Activated CD4-positive, CD25-positive, alpha-beta regulatory T cell treated with anti-CD3 and anti-CD28 coated beads, Interleukin-2, amount 50 U/mL, for 24 hours (primary cell): ENCODE data around the gene PREPL.
"Not testable (repeated sequence)": the region's sequence is repeated elsewhere in the genome, so short reads cannot be mapped to it uniquely, and the experiment has no call there.

Experiments
- ATAC-seq, 2 donors: fragments of 150-1000 bp; cut with Tn5 transposase; one replicate each; pipeline ENCODE4 v1.10.0; 2021; ENCODE audit warnings: mild to moderate bottlenecking in 1 of 2, moderate library complexity in 1 of 2

PREPL gene

DNA sequence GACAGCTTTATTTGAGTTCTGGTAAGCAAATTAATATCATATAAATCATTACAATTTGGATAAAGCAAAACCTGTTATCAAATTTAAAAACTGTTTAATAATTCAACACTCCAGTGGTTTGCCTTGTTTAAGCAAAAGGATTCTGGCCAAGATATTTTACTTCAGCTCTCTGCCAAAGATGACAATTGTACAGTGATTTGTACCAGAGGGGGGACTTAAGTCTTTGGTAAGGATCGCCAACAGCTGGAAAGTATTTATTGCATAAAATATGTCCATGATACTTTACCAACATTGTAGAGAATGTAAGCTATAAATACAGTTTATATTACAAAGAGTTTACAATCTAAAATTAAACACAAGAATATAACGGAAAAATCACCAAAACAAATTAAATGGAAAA is 13.8 kb downstream of the PREPL start:
- ATAC-seq = no peak

- no peak for ATAC-seq
These were observed 18.4 kb downstream of the PREPL start for GRCh38 chr2:44342854-44343253.

DNA sequence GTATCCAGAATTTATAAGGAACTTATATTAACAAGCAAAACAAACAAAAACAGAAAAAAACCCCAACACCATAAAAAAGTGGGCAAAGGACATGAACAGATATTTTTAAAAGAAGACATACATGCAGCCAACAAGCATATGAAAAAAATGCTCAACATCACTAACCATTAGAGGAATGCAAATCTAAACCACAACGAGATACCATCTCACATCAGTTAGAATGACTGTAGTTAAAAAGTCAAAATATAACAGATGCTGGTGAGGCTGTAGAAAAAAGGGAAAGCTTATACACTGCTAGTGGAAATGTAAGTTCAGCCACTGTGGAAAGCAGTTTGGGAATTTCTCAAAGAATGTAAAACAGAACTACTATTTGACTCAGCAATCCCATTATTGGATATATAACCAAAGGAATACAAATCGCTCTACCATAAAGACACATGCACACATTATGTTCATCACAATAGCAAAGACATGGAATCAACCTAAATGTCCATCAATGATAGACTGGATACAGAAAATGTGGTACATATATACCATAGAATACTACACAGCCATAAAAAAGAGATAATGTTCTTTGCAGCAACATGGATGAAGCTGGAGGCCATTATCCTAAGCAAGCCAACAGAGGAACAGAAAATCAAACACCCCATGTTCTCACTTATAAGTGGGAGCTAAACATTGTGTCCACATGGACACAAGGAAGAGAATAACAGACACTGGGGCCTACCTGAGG is 25.3 kb downstream of the PREPL start:
- ATAC-seq = no peak

DNA sequence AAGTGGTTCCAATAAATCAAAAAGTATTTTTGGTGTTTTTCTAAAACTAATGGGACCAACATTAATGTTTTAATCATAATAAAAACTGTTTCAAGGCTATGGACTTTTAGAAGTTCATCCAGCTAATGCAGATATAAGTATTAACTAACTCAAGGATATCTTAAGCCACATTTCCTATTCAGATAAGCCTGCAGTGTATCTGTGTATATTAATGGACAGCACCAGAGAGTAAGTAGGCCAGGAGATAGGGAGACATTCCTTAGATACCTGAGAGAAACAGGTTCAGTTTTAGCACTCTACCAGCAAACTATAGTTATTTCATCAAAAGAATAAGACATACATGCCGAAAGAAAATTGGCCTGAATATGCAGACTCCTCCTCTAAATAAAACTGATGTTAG is 27.3 kb downstream of the PREPL start:
- ATAC-seq = no peak

DNA sequence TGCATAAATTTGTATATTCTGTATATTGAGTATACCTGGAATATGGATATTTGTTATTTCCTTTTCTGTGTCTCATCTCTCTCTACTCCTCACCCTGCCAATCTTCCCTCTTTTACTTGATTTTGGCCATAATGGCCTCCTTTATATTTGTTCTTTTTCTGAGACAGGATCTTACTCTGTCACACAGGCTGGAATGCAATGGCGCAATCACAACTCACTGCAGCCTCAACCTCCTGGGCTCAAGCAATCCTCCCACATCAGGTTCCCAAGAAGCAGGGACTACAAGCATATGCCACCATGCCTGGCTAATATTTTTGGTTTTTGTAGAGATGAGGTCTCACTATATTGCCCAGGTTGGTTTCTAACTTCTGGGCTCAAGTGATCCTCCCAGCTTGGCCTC is 30.5 kb downstream of the PREPL start:
- no peak for ATAC-seq

DNA sequence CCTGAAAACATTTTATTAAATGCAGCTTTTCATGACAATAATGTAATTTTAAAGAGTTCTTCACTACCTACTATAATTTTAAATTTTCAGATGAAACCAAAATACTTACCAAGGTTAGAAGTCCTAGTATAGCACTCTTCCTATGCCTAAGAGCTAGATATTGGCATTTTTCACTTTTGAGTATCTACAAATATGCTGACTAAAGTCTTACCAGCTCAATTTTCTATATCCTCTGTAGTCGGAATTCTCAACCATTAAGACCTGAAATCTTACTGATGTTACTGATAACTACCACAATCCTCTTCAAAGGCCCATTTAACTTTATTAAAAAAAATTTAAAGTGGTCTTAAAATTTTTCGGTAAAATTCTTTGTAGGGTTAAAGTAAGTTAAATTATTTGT is 32.0 kb downstream of the PREPL start:
- ATAC-seq = no peak

GRCh38 chr2:44328750-44329149 is 32.5 kb downstream of the PREPL start:
- ATAC-seq = no peak

- ATAC-seq = no peak
These were observed 34.6 kb downstream of the PREPL start for GRCh38 chr2:44326548-44327264.

DNA sequence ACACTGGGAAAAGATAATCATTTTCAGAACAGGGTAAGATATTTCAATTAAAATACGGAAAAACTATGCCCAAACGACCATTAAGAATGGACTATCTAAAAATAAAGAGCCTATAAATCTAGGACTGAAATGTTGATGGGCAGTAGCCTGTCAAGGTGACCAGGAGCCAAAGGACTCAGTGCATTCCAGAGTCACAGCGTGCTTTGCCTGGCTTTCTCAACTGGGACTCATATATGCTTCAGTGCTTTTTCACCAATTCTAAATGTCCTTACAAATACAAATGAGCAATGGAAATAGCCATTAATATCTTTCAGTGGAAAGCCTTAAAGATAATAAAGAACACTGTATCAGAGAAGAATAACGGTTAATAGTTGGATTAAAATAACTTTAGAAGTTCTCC is 35.4 kb downstream of the PREPL start:
- no peak for ATAC-seq

DNA sequence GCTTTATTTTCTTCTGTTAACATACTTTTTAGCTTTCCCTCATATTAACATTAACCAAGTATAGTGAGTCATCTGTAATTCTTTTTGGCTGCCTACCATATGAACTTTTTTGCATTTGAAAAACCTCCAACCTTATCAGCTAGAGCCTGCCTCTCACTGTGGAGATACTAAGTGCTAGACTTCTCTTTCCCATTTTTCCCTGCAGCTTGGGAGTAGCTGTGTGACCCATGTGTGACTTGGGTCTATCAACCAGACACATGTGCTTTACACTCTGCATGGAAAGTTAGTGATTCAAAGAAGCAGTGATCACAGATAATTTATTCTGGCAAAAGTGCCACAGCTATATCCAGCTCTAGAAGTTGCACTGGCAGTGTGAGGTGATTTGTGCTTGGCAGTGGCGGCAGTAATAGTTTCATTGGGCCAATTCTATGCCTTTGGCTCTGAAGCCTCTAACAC is 36.3 kb downstream of the PREPL start:
- ATAC-seq = no peak

DNA sequence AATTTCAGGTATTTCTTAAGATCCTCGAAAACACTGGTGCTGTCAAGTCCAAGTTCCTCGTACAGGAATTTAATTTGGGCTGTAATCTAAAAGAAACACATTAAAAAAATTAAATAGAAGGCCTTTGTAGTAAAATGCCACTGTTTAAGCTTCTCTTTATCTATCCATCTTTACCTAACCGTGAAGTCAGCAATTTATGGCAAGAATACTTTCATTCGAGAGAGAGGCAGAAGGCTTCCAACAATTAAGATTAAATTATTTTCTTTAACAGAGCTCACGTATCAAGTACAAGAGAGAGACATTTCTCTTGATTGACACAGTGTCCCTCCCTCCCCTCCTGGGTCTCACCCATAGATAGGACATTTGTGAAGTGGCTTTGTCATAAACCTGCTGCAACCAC is 39.9 kb downstream of the PREPL start:
- no peak for ATAC-seq

GRCh38 chr2:44320832-44321231 is 40.5 kb downstream of the PREPL start:
- no peak for ATAC-seq

GRCh38 chr2:44315945-44316344 is 45.3 kb downstream of the PREPL start:
- ATAC-seq = no peak

GRCh38 chr2:44314362-44314761 is 46.9 kb downstream of the PREPL start:
- no peak for ATAC-seq

- ATAC-seq = no peak
These were observed 51.0 kb downstream of the PREPL start for GRCh38 chr2:44310287-44310686.

GRCh38 chr2:44305882-44306281 is 55.4 kb downstream of the PREPL start:
- no peak for ATAC-seq

GRCh38 chr2:44304258-44304657 is 57.0 kb downstream of the PREPL start:
- no peak for ATAC-seq

DNA sequence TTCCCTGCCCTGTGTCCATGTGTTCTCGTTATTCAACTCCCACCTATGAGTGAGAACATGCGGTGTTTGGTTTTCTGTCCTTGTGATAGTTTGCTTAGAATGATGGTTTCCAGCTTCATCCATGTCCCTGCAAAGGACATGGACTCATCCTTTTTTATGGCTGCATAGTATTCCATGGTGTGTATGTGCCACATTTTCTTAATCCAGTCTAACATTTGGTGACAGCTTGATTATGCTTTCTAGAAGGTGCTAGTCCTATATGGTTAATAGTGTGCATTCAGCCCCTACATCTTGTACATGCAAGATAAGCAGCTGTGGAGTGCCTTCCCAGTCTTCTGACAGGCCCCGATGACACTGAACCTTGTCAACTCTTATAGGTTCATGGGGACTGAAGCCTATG is 57.5 kb downstream of the PREPL start:
- ATAC-seq = not testable (repeated sequence)

GRCh38 chr2:44301111-44301510 is 60.2 kb downstream of the PREPL start:
- no peak for ATAC-seq

DNA sequence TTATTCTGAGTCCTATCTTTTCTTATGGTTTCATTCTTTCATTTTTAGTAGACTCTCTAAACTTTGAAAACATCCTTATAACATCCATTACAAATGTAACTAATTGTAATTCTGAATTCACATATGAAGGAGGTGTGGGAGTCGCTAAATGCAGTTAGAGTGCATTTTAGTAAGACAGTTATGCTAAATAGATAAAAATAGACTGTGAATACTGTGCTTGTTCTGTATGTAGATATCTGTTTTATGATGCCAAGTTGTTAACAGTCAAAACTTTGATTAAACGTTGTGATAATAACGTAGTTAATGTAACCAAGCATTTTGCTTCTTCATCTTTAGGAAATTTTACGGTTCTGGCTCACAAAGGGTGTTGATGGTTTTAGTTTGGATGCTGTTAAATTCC is 61.7 kb downstream of the PREPL start:
- ATAC-seq = no peak

- ATAC-seq = no peak
These were observed 63.9 kb downstream of the PREPL start for GRCh38 chr2:44297431-44297830.

DNA sequence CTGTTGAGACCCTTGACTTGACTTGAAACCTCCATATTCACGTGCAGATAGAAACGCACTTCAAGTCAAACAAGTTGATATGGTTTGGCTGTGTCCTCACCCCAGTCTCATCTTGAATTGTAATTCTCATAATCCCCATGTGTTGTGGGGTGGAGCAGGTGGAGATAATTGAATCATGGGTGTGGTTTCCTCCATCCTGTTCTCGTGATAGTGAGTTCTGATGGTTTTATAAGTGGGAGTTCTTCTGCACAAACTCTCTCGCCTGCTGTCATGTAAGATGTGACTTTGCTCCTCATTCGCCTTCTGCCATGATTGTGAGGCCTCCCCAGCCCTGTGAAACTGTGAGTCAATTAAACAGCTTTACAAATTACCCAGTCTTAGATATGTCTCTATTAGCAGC is 64.6 kb downstream of the PREPL start:
- ATAC-seq = no peak

DNA sequence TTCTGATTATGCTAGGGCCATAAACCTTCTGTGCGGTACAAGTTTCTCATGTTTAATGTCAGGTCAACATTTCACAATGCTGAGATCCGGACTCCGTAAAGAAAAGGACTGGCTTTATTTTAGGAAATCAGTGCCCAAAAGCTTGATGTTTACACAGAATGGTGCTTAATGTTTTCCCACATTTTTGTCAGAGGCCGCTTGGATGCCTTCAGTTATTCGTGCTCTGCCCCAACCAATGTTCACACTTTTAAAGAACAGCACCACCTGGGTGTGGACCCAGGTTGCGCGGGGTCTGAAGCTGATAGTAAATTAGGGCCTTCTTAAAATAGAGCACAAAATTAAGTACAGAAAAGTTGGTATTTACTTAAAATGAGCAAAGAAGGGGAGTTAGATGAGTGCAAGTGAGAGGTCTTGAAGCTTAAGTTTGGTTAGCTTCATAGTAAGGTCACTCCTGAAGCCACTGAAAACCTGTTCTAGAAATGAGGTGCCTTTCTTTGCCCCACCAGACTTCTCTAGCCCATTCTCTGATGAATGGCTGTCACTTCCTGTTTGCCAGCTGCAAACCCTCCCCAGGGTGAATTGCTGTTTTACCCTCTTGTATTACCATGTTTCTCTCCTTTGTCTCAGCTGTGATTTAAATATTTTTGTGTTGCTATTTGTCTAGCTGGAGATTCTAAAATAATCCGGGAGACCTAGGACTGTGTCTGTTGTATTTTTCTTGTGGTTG is 65.5 kb downstream of the PREPL start:
- no peak for ATAC-seq

DNA sequence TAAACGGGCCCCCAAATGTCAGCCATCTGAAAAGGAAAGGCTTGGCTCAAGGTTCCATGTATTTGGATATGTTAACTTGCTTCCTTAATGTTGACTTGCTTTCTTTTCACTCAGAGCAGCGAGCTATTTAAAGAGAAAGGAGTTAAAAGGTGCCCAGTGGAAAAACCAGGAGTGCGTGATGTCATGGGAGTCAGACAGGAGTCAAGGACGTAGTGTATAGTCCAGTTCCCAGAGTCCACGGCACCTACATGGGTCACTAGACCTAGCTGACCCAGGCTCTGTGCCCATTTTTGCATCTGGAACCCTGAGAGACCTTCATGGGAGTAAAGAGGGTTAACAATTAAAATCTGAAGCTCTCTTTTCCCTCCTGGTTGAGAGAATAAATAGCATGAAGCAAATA is 66.2 kb downstream of the PREPL start:
- no peak for ATAC-seq
